GM12875 (cell line): ENCODE data around the gene SETD9.

Source experiments
- H3K4me3 ChIP-seq: one replicate; pipeline ENCODE4 v1.5.1; 2011; ENCODE audit warnings: low read depth, low read length, control low read depth
- CTCF ChIP-seq: IDR thresholded peaks from 2 replicates; pipeline ENCODE4 v1.5.1; 2011; ENCODE audit warnings: low read depth, mild to moderate bottlenecking, control low read depth, inconsistent platforms, low read length, moderate library complexity, borderline replicate concordance; ENCODE audit not compliant: insufficient read depth

SETD9 gene

GRCh38 chr5:56893251-56893951 is 16.0 kb upstream of the SETD9 start:
- H3K4me3 ChIP-seq, result no peak overlapping the region
- TF ChIP-seq CTCF, result no peak

- no peak for TF ChIP-seq CTCF
- no peak overlapping the region for H3K4me3 ChIP-seq
Measured at GRCh38 chr5:56896763-56897162, 12.6 kb upstream of the SETD9 start.

- TF ChIP-seq CTCF, result no peak
- H3K4me3 ChIP-seq, result no peak overlapping the region
Measured at GRCh38 chr5:56898213-56898612, 11.2 kb upstream of the SETD9 start.

GRCh38 chr5:56900395-56900794 is 9.0 kb upstream of the SETD9 start:
- TF ChIP-seq CTCF, result no peak
- no peak overlapping the region for H3K4me3 ChIP-seq

- peak; percentile 40; the same call in 1 of the 2 replicates for TF ChIP-seq CTCF
- no peak overlapping the region for H3K4me3 ChIP-seq
Measured at GRCh38 chr5:56900858-56901578, 8.4 kb upstream of the SETD9 start.

- no peak for TF ChIP-seq CTCF
- peak overlapping the region; percentile 90 for H3K4me3 ChIP-seq
Measured at GRCh38 chr5:56908942-56909293, 478 bp upstream of the SETD9 start.
